ENCODE measurements around the gene HAUS2.
A peak's percentile ranks its signal among the peaks of the same experiment; 100 is the strongest.
"Not testable (repeated sequence)": the region's sequence is repeated elsewhere in the genome, so short reads cannot be mapped to it uniquely, and the experiment has no call there.

HAUS2 gene

GRCh38 chr15:42576040-42576594 is 27.5 kb downstream of the HAUS2 start:
- DNase-seq (ENCODE audit: low spot score) = no peak

- DNase-seq (ENCODE audit: low spot score) = no peak
These were observed 28.1 kb downstream of the HAUS2 start for GRCh38 chr15:42576776-42577175.

GRCh38 chr15:42577514-42578031 is 28.9 kb downstream of the HAUS2 start:
- no peak for DNase-seq (ENCODE audit: low spot score)

GRCh38 chr15:42578984-42579537 is 30.4 kb downstream of the HAUS2 start:
- no peak for DNase-seq (ENCODE audit: low spot score)

- DNase-seq (ENCODE audit: low spot score) = peak; percentile 59
These were observed 32.7 kb downstream of the HAUS2 start for GRCh38 chr15:42581272-42581730.

GRCh38 chr15:42582569-42583375 is 34.1 kb downstream of the HAUS2 start:
- no peak for DNase-seq (ENCODE audit: low spot score)

- no peak for DNase-seq (ENCODE audit: low spot score)
These were observed 35.6 kb downstream of the HAUS2 start for GRCh38 chr15:42584031-42584765.

GRCh38 chr15:42590619-42591237 is 42.1 kb downstream of the HAUS2 start:
- DNase-seq (ENCODE audit: low spot score) = no peak

- peak; percentile 54 for DNase-seq (ENCODE audit: low spot score)
These were observed 42.7 kb downstream of the HAUS2 start for GRCh38 chr15:42591238-42591934.

- no peak for DNase-seq (ENCODE audit: low spot score)
These were observed 44.1 kb downstream of the HAUS2 start for GRCh38 chr15:42592716-42593115.

GRCh38 chr15:42593143-42593542 is 44.5 kb downstream of the HAUS2 start:
- no peak for DNase-seq (ENCODE audit: low spot score)

GRCh38 chr15:42594095-42594494 is 45.5 kb downstream of the HAUS2 start:
- no peak for DNase-seq (ENCODE audit: low spot score)

- DNase-seq (ENCODE audit: low spot score) = no peak
These were observed 47.1 kb downstream of the HAUS2 start for GRCh38 chr15:42595626-42596240.

GRCh38 chr15:42601316-42601715 is 52.7 kb downstream of the HAUS2 start:
- not testable (repeated sequence) for DNase-seq (ENCODE audit: low spot score)

- no peak for DNase-seq (ENCODE audit: low spot score)
These were observed 53.9 kb downstream of the HAUS2 start for GRCh38 chr15:42602501-42602900.

- DNase-seq (ENCODE audit: low spot score) = no peak
These were observed 55.3 kb downstream of the HAUS2 start for GRCh38 chr15:42603978-42604377.

GRCh38 chr15:42604894-42605744 is 56.5 kb downstream of the HAUS2 start:
- DNase-seq (ENCODE audit: low spot score) = no peak

- no peak for DNase-seq (ENCODE audit: low spot score)
These were observed 57.2 kb downstream of the HAUS2 start for GRCh38 chr15:42605796-42606195.

- DNase-seq (ENCODE audit: low spot score) = no peak
These were observed 59.5 kb downstream of the HAUS2 start for GRCh38 chr15:42608110-42608531.
